CD4-positive, alpha-beta T cell treated with Interleukin-2 at 100 ng/mL for 4 hours (primary cell): ENCODE data around the gene ARHGAP45.
"Not testable (repeated sequence)": the region's sequence is repeated elsewhere in the genome, so short reads cannot be mapped to it uniquely, and the experiment has no call there.

Experiments
- DNase-seq: peaks from one replicate; pipeline ENCODE4 v3.0.0-alpha.2; 2020; ENCODE audit warnings: low spot score

The ARHGAP45 gene

DNA sequence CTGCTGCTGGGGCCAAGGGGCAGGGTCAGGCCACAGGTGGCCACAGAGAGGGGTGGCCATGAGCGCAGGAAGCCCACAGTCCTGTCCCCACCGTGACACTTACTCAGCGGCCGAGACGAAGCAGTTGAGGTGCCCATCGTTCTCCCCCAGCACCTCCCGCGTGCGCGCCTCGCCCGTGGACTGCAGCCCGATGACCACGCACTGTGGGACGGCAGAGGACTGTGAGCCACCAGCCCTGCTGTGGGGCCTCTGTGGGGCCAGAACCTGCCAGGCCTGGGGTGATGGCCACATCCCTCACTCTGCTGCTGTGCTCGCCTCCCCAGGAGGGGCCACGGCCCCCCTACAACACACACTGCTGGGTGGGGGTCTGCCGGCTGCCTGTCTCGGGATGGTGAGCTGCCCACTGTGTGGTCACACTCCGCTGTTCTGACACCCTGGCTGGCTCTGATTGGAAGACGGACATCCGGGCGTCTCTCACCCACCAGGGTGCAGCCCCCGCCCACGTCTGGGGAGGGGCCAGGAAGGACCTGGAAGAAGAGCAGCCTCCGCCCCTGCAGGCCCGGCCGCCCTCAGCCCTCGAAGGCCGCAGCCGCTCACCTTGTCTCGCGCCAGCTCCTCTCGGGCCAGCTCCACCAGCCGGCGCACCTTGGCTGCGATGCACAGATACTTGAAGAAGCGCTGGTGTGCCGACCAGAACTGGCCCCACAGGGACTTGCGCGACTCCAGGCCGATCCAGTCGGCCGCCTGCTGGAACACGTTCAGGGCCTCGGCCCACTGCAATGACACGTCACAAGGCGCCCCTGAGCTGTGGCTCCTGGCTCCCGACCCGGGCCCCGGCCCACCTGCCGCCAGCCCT, 50.0 kb downstream of the ARHGAP45 start:
- DNase-seq = no peak

- no peak for DNase-seq
Observed at GRCh38 chr19:1117654-1118053, 50.7 kb downstream of the ARHGAP45 start.

GRCh38 chr19:1118999-1119398, 52.0 kb downstream of the ARHGAP45 start:
- DNase-seq = no peak

DNA sequence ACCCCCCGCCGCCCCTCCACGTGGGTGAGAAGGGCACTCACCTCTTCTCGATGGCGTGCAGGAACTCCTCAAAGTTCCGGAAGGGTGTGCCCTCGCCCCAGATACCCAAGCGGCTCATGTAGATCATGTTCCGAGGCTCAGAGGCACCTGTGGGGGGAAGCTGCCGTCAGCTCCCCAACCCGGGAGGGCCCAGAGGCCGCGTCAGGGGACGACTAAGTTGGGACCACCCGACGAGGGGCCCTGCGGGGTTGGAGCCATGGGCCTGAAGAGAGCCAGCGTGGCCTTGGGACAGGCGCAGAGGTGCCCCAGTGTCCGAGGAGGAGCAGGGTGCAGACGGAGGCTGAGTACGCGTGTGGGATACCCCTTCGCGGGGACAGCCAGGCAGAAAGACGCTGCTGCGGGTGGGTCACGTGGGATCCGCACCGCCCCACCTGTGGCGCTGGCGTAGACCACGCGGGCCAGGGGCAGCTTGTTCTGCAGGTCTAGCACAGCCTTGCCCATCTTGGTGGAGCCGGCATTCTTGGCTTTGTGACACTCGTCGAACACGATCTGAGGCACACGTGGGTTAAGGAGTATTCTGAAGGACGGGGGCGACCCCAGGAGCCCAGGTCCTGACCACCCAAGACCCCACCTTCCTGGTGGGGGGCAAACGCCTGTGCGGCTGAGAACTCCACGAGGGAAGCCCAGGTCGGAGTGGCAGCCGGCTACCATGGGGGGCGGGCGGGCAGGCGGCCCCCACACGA, 52.7 kb downstream of the ARHGAP45 start:
- DNase-seq = no peak

DNA sequence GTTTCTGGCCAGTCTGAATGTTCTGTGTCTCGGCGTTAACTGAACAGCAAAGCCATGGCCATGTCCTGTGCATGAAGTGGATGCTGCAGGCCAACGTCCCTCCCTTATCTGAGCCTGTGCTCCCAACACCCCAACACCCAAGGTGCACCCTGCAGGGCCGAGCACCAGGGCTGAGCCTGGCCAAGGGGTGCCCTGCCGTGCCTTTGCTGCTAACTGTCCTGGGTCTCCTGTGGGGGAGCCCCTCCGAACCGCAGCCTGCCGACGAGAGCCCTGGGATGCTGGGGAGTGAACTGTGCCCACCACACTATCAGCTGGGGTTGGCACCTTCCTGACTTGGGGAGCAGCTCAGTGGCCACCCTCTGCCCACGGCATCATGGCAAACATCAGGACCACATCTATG, 54.4 kb downstream of the ARHGAP45 start:
- DNase-seq = no peak

GRCh38 chr19:1122021-1122971, 55.3 kb downstream of the ARHGAP45 start:
- no peak for DNase-seq

GRCh38 chr19:1122972-1123363, 56.0 kb downstream of the ARHGAP45 start:
- no peak for DNase-seq

GRCh38 chr19:1123381-1123780, 56.4 kb downstream of the ARHGAP45 start:
- DNase-seq = no peak

GRCh38 chr19:1123885-1124677, 57.1 kb downstream of the ARHGAP45 start:
- no peak for DNase-seq

- no peak for DNase-seq
Observed at GRCh38 chr19:1125601-1126467, 58.9 kb downstream of the ARHGAP45 start.

DNA sequence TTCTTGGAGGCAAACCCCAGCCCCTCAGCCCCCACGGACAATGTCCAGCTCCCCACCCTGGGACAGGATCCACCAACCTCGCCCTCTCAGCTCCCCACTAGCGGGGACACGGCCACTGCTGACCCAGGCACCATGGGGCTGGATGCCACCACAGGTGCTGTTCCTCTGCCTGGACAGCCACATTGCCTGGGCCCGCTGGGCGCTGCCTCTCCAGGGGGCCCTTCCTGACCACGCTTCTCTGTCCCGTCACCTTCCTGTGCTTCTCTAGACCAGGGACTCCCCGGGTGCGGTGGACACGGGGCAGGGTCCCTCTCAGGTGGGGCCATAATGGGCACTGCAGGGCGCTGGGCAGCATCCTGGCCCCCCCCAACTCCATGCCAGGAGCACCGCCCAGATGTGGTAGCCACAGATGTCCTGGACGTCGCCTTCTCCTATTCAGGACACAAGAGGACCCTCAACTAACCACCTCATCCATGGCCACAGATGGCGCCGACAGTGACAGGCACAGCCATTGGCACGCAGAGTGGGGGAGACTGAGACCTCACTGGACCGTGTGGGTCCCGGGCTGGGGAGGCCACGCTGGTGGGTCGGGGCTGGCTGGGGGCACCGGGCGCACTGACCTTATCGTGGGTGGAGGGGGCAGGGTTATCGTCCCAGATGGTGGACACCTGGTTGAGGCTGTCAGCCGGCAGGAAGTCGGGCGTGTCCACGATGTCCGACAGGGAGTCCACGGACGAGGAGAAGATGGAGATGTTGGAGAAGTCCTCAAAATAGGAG, 60.2 kb downstream of the ARHGAP45 start:
- DNase-seq = no peak

GRCh38 chr19:1128106-1128505, 61.1 kb downstream of the ARHGAP45 start:
- no peak for DNase-seq

GRCh38 chr19:1129084-1129483, 62.1 kb downstream of the ARHGAP45 start:
- not testable (repeated sequence) for DNase-seq

DNA sequence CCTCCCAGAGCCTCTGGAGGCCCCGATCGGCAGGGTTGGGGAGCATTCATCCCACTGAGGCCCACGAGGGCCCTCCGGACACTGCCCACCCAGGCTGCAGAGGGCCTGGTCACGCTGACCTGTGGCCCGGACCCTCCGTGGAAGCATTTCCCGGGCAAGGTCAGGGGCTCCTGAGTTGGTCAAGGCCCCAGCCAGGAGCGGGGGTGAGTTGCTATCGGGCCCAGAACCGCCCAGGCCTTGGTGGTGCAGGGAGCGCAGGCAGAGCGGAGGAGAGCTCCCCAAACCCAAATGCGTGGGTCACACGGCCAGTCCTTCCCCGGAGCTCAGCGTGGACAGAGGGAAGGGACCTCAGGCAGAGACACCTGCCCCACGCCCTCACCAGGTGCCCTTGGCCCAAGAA, 62.6 kb downstream of the ARHGAP45 start:
- DNase-seq = no peak

GRCh38 chr19:1130771-1131717, 64.1 kb downstream of the ARHGAP45 start:
- DNase-seq = peak; percentile 56

DNA sequence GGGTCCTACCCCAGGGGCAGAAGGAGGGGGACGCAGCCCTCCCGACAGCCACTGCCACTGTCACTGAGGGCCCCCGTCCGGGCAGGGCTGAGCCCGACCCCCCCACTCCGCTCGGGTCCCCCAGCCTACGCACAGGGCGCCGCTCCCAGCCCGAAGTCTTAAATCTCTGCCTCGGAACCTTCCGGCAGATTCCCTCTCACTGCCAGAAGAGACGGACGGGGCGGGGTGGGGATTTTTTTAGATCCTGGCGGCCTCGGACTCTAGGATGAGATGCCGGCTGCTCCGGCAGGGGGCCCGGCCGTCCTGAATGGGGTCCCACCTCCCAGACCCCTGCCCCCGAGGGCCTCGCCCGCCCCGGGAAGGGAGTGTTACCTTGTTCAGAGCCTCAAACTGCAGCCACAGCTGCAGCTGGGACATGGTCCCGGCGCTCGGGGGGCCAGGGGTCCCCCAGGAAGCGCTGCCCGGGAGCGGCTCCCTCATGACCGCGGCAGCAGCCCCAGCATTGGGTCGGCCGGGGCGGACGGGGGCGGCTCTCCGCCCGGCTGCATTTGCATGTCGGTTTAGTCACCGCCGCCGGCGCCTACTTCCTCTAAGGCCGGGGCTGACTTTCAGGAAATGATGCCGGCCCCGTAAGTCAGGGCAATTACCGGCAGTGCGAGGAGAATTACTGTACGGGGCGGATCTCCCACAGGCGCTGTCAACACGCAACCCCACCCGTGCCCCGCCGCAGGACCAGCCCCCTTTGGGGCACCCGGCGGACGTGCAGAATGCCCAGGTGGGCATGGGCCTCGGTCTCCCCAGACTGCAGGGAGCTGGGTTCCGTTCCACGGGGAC, 65.0 kb downstream of the ARHGAP45 start:
- peak; percentile 87 for DNase-seq

DNA sequence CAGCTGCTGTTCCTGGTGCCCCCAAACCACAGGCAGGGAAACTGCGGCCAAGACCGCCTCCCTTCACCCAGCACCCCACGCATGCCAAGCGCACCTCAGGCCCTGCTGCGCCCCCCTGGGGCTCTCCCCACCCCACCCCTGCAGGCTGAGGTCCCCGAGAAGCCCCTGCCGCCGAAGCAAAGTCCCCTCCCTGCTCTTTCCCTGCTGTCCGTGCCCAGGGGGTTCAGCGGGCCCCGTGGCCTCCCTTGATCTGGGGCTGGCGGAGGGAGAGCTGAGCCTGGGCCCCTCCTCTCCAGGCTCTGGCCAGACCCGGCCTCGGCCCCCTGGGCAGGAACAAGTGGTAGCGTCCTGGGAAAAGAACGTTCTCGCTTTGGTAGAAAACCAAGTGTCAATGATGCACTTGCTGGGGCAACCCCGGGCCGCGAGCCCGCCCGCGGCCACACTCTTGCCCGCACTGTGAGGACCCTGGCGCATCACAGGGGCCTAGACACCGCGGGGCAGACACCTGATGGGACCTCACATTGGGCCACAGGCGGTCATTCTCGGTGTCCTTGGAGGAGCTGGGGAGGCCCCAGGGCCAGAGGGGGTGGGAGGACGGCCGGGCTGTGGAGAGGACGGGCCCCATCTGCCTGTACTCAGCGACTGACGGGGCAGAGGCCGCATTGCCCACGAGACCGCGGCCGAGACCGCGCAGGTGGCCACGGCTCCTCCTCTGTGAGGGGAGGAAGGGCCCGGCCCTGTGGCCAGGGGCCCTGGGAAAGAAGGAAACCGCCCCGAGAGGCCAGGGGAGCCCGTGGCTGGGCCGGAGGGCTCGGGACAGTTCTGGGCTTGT, 65.8 kb downstream of the ARHGAP45 start:
- peak; percentile 5 for DNase-seq
